Ovary (tissue), 9 donors: ENCODE results near the gene RPN2. TPM values are rescaled to one million over a fixed set of nuclear protein-coding genes. Genes with fewer than 3 reads are reported as not detected.

Experiments used
- DNase-seq, 5 donors: peaks; one replicate each; pipeline ENCODE4 v3.0.0-alpha.2; 2019 to 2020
- H3K27ac ChIP-seq, 2 donors: fragments of 200-600 bp; one replicate each; pipeline versions ENCODE4 v1.5.1 to v1.8.0; 2019 to 2022
- H3K27me3 ChIP-seq: fragments of 200-600 bp; one replicate; pipeline ENCODE4 v1.8.0; 2022
- H3K36me3 ChIP-seq: fragments of 200-600 bp; sonication (generic); one replicate; pipeline ENCODE4 v1.5.1; 2019
- H3K4me1 ChIP-seq: one replicate; pipeline ENCODE4 v1.8.1; 2013; ENCODE audit warnings: mild to moderate bottlenecking, moderate library complexity; ENCODE audit not compliant: insufficient read depth
- H3K4me3 ChIP-seq: fragments of 200-600 bp; sonication (generic); one replicate; pipeline ENCODE4 v1.5.1; 2017
- H3K9me3 ChIP-seq, 2 donors: fragments of 200-600 bp in 1 of 2; sonication (generic) in 1 of 2; one replicate each; pipeline versions ENCODE4 v1.5.1 to v1.8.1; 2013 to 2019; ENCODE audit warnings: mild to moderate bottlenecking in 1 of 2, moderate library complexity in 1 of 2
- CTCF ChIP-seq, 3 donors: fragments of 450-650 bp in 2 of 3; fragments of 200-600 bp in 1 of 3; IDR thresholded peaks; one replicate each; pipeline versions ENCODE4 v1.5.1 to v1.8.0; 2016 to 2022; ENCODE audit warnings: antibody characterized with exemption in 3 of 3, mild to moderate bottlenecking in 1 of 3
- EP300 ChIP-seq: sonication (generic); formaldehyde crosslinking; IDR thresholded peaks from one replicate; pipeline ENCODE4 v1.6.1; 2017; ENCODE audit warnings: antibody characterized with exemption
- POLR2A ChIP-seq: fragments of 450-650 bp; IDR thresholded peaks from one replicate; pipeline ENCODE4 v1.6.1; 2017; ENCODE audit warnings: antibody characterized with exemption, mild to moderate bottlenecking, moderate library complexity
- WGBS, 3 donors: extraction: QIAGEN DNeasy Blood & Tissue Kit in 1 of 3; methylation state at CpG; one replicate each; pipeline versions ENCODE4 v1.1.5 to v1.1.7; 2013 to 2017; 5-methylcytosine and 5-hydroxymethylcytosine counted together
- intact Hi-C, 4 donors: fragments of 100-400 bp; cut with DNase I; formaldehyde crosslinking; loops; one replicate each; pipeline versions ENCODE4 v1.11.0 to v1.15.1; 2022 to 2023
- polyA plus RNA-seq, 2 donors: library from polyadenylated mRNA; stranded (reverse); fragments of 200-250 nt in 1 of 2; fragments of 350-450 nt in 1 of 2; fragmentation: Illumina TruSeq in 1 of 2; extraction: RNeasy Lipid Tissue Mini Kit (QIAGEN cat#74804) in 1 of 2; gene quantifications; one replicate each; pipeline ENCODE4 v1.2.3, GENCODE V29; 2013 to 2014
- total RNA-seq, 7 donors: library from RNA; depleted of rRNA in 2 of 7; stranded (reverse); fragments of >200 nt in 2 of 7; fragmentation: NEBNext Ultra II Directional in 3 of 7; extraction: Animal tissue kit (Norgen Biotek cat#: 25700) in 3 of 7; gene quantifications; one replicate each; pipeline versions ENCODE4 v1.1.0 to v1.2.4, GENCODE V29; 2016 to 2023
- donor health status: DM: no; HTN: no; CAD: no; lungs with moderate emphysema.
- donor health status: DM: no; HTN: no; CAD: no.
- donor health status: Bipolar disorder and iron deficiency.
- donor health status: DM: yes; HTN: yes; CAD: no.
- donor health status: DM: no; HTN: no; CAD: no.
- donor health status: DM: yes; HTN: yes; CAD: no.

Gene RPN2
- total and polyA plus RNA-seq, 9 donors: 58.3 to 213 (median 102) TPM

- H3K27ac ChIP-seq: no peak overlapping the region
- no peak for TF ChIP-seq CTCF (IDR thresholded peaks at IDR 0.05)
- no peak for TF ChIP-seq EP300
- no peak for TF ChIP-seq POLR2A
- no peak overlapping the region for H3K4me3 ChIP-seq
- 96% methylated on average over 7 of the region's 7 CpGs for WGBS, 3 donors
- no peaks in the 10 kb centered on the region for H3K27me3 ChIP-seq
- intact Hi-C loops: no loop called here
- no peaks in the 10 kb centered on the region for H3K4me1 ChIP-seq
- DNase-seq: no peak
- no peaks in the 10 kb centered on the region for H3K36me3 ChIP-seq
- H3K9me3 ChIP-seq: no peaks in the 10 kb centered on the region
Measured at GRCh38 chr20:37152284-37152683, 26.8 kb upstream of the RPN2 start.

- no peak overlapping the region for H3K4me3 ChIP-seq
- 95 to 96% (median 95%) methylated on average over 6 of the region's 6 CpGs for WGBS, 3 donors
- H3K9me3 ChIP-seq: no peaks in the 10 kb centered on the region
- H3K27me3 ChIP-seq: no peaks in the 10 kb centered on the region
- H3K36me3 ChIP-seq: no peaks in the 10 kb centered on the region
- no peak for DNase-seq
- TF ChIP-seq POLR2A (no peak), EP300 (no peak), CTCF (IDR thresholded peaks at IDR 0.05) (no peak)
- H3K4me1 ChIP-seq: no peaks in the 10 kb centered on the region
- intact Hi-C loops: no loop called here
- no peak overlapping the region for H3K27ac ChIP-seq
Measured at GRCh38 chr20:37154684-37155298, 24.3 kb upstream of the RPN2 start.

GRCh38 chr20:37155987-37156386, 23.1 kb upstream of the RPN2 start:
- H3K36me3 ChIP-seq: no peaks in the 10 kb centered on the region
- no peak for DNase-seq
- no peak overlapping the region for H3K27ac ChIP-seq
- 94 to 96% (median 96%) methylated on average over 9 of the region's 9 CpGs for WGBS, 3 donors
- no peaks in the 10 kb centered on the region for H3K4me1 ChIP-seq
- TF ChIP-seq CTCF (IDR thresholded peaks at IDR 0.05) (no peak), EP300 (no peak), POLR2A (no peak)
- H3K27me3 ChIP-seq: no peaks in the 10 kb centered on the region
- H3K9me3 ChIP-seq: no peaks in the 10 kb centered on the region
- no peak overlapping the region for H3K4me3 ChIP-seq
- intact Hi-C loops: no loop called here

- DNase-seq: no peak
- intact Hi-C loops: no loop called here
- WGBS, 3 donors: 95 to 96% (median 95%) methylated on average over 4 of the region's 4 CpGs
- Histone ChIP-seq H3K27ac (no peak overlapping the region), H3K4me1 (no peaks in the 10 kb centered on the region), H3K4me3 (no peak overlapping the region), H3K27me3 (no peaks in the 10 kb centered on the region), H3K36me3 (no peaks in the 10 kb centered on the region), H3K9me3 (no peaks in the 10 kb centered on the region)
- no peak for TF ChIP-seq EP300
- TF ChIP-seq CTCF (IDR thresholded peaks at IDR 0.05): no peak
- TF ChIP-seq POLR2A: no peak
Measured at GRCh38 chr20:37158248-37158647, 20.9 kb upstream of the RPN2 start.
